ENCODE results near the gene MOB2. TPM values are rescaled to one million over a fixed set of nuclear protein-coding genes. Genes with fewer than 3 reads are reported as not detected.

Gene MOB2
- total RNA-seq, 1 donor from 2014 or later = 26.4 TPM

GRCh38 chr11:1520209-1520662 is 33.7 kb upstream of the MOB2 start:
- no peak for TF ChIP-seq CTCF (IDR thresholded peaks at IDR 0.05; ENCODE audit: insufficient read depth, low read depth, low read length)
- TF ChIP-seq EZH2 (IDR thresholded peaks at IDR 0.05; ENCODE audit: insufficient read depth, low read length) = no peak
- Histone ChIP-seq H2AFZ (ENCODE audit: low read depth, low read length) (no peak overlapping the region), H4K20me1 (ENCODE audit: insufficient read depth, low read length) (peaks cover 99% of the 10 kb centered on the region), H3K4me2 (ENCODE audit: low read length) (no peak overlapping the region), H3K27me3 (ENCODE audit: insufficient read depth, low read length) (no peaks in the 10 kb centered on the region), H3K79me2 (ENCODE audit: insufficient read depth, low read length) (peaks cover 85% of the 10 kb centered on the region), H3K9me3 (ENCODE audit: insufficient read depth, low read depth, low read length) (no peaks in the 10 kb centered on the region), H3K4me1 (ENCODE audit: insufficient read depth, low read length) (peaks cover 22% of the 10 kb centered on the region), H3K9ac (ENCODE audit: low read length) (no peak overlapping the region), H3K27ac (ENCODE audit: low read depth, low read length) (no peak overlapping the region), H3K4me3 (ENCODE audit: insufficient read depth, low read depth, low read length) (no peak overlapping the region), H3K36me3 (ENCODE audit: insufficient read depth, low read length) (peaks cover 3% of the 10 kb centered on the region)
- Mint-ChIP-seq H3K4me3 (ENCODE audit: unreplicated experiment) (no peak overlapping the region), H3K27me3 (ENCODE audit: low read depth, unreplicated experiment) (no peaks in the 10 kb centered on the region), H3K36me3 (ENCODE audit: low read depth, unreplicated experiment) (no peaks in the 10 kb centered on the region), H3K27ac (ENCODE audit: unreplicated experiment) (no peak overlapping the region), H3K4me1 (ENCODE audit: low read depth, unreplicated experiment) (peaks cover 19% of the 10 kb centered on the region), H3K9me3 (ENCODE audit: unreplicated experiment) (no peaks in the 10 kb centered on the region)
- no peak for FAIRE-seq
- DNase-seq (ENCODE audit: low read depth) = no peak

- Histone ChIP-seq H3K4me2 (ENCODE audit: low read length) (no peak overlapping the region), H3K4me3 (ENCODE audit: insufficient read depth, low read depth, low read length) (no peak overlapping the region), H2AFZ (ENCODE audit: low read depth, low read length) (no peak overlapping the region), H4K20me1 (ENCODE audit: insufficient read depth, low read length) (peaks cover 100% of the 10 kb centered on the region), H3K27me3 (ENCODE audit: insufficient read depth, low read length) (no peaks in the 10 kb centered on the region), H3K4me1 (ENCODE audit: insufficient read depth, low read length) (peaks cover 23% of the 10 kb centered on the region), H3K9me3 (ENCODE audit: insufficient read depth, low read depth, low read length) (no peaks in the 10 kb centered on the region), H3K36me3 (ENCODE audit: insufficient read depth, low read length) (peaks cover 3% of the 10 kb centered on the region), H3K27ac (ENCODE audit: low read depth, low read length) (no peak overlapping the region), H3K79me2 (ENCODE audit: insufficient read depth, low read length) (peaks cover 86% of the 10 kb centered on the region), H3K9ac (ENCODE audit: low read length) (no peak overlapping the region)
- no peak for DNase-seq (ENCODE audit: low read depth)
- no peak overlapping the region for H3K27ac Mint-ChIP-seq (ENCODE audit: unreplicated experiment)
- no peak for FAIRE-seq
- H3K27me3 Mint-ChIP-seq (ENCODE audit: low read depth, unreplicated experiment) = no peaks in the 10 kb centered on the region
- TF ChIP-seq EZH2 (IDR thresholded peaks at IDR 0.05; ENCODE audit: insufficient read depth, low read length) (no peak), CTCF (IDR thresholded peaks at IDR 0.05; ENCODE audit: insufficient read depth, low read depth, low read length) (no peak)
- no peaks in the 10 kb centered on the region for H3K36me3 Mint-ChIP-seq (ENCODE audit: low read depth, unreplicated experiment)
- no peak overlapping the region for H3K4me3 Mint-ChIP-seq (ENCODE audit: unreplicated experiment)
- H3K9me3 Mint-ChIP-seq (ENCODE audit: unreplicated experiment) = no peaks in the 10 kb centered on the region
- H3K4me1 Mint-ChIP-seq (ENCODE audit: low read depth, unreplicated experiment) = peaks cover 19% of the 10 kb centered on the region
Measured at GRCh38 chr11:1519028-1520010, 32.7 kb upstream of the MOB2 start.

- peaks cover 3% of the 10 kb centered on the region for H3K36me3 ChIP-seq (ENCODE audit: insufficient read depth, low read length)
- H4K20me1 ChIP-seq (ENCODE audit: insufficient read depth, low read length) = peaks cover 100% of the 10 kb centered on the region
- H3K9ac ChIP-seq (ENCODE audit: low read length) = no peak overlapping the region
- H3K9me3 Mint-ChIP-seq (ENCODE audit: unreplicated experiment) = no peaks in the 10 kb centered on the region
- H3K4me1 ChIP-seq (ENCODE audit: insufficient read depth, low read length) = peaks cover 23% of the 10 kb centered on the region
- H3K4me2 ChIP-seq (ENCODE audit: low read length) = no peak overlapping the region
- no peaks in the 10 kb centered on the region for H3K9me3 ChIP-seq (ENCODE audit: insufficient read depth, low read depth, low read length)
- no peak overlapping the region for H3K4me3 Mint-ChIP-seq (ENCODE audit: unreplicated experiment)
- H3K36me3 Mint-ChIP-seq (ENCODE audit: low read depth, unreplicated experiment) = peaks cover 3% of the 10 kb centered on the region
- no peak overlapping the region for H2AFZ ChIP-seq (ENCODE audit: low read depth, low read length)
- no peaks in the 10 kb centered on the region for H3K27me3 ChIP-seq (ENCODE audit: insufficient read depth, low read length)
- DNase-seq (ENCODE audit: low read depth) (no peak), FAIRE-seq (no peak)
- H3K4me3 ChIP-seq (ENCODE audit: insufficient read depth, low read depth, low read length) = no peak overlapping the region
- no peak for TF ChIP-seq EZH2 (IDR thresholded peaks at IDR 0.05; ENCODE audit: insufficient read depth, low read length)
- no peak for TF ChIP-seq CTCF (IDR thresholded peaks at IDR 0.05; ENCODE audit: insufficient read depth, low read depth, low read length)
- H3K79me2 ChIP-seq (ENCODE audit: insufficient read depth, low read length) = peaks cover 84% of the 10 kb centered on the region
- H3K27ac ChIP-seq (ENCODE audit: low read depth, low read length) = no peak overlapping the region
- peaks cover 19% of the 10 kb centered on the region for H3K4me1 Mint-ChIP-seq (ENCODE audit: low read depth, unreplicated experiment)
- H3K27ac Mint-ChIP-seq (ENCODE audit: unreplicated experiment) = no peak overlapping the region
- H3K27me3 Mint-ChIP-seq (ENCODE audit: low read depth, unreplicated experiment) = no peaks in the 10 kb centered on the region
Measured at GRCh38 chr11:1518301-1518700, 31.7 kb upstream of the MOB2 start.
